CD14-positive monocyte (primary cell): Measurements from ENCODE around the gene HCFC2. TPM values are rescaled to one million over a fixed set of nuclear protein-coding genes. Genes with fewer than 3 reads are reported as not detected.

Experiments
- DNase-seq, 3 donors: peaks; one replicate each; pipeline ENCODE4 v3.0.0-alpha.2; 2011 to 2022
- H2AFZ ChIP-seq: 2 replicates; pipeline ENCODE4 v1.6.0; 2012; ENCODE audit warnings: mild to moderate bottlenecking, low read depth, low read length, inconsistent platforms; ENCODE audit not compliant: insufficient read depth, poor library complexity, severe bottlenecking
- H3K27ac ChIP-seq, 2 donors: 1 replicate in 1 of 2; 2 replicates in 1 of 2; pipeline ENCODE4 v1.5.1; 2012 to 2013; ENCODE audit warnings: low read length in 2 of 2, control low read depth in 1 of 2, inconsistent platforms in 1 of 2, low read depth in 1 of 2, mild to moderate bottlenecking in 1 of 2
- H3K27me3 ChIP-seq, 2 donors: one replicate each; pipeline versions ENCODE4 v1.6.0 to v1.6.1; 2011 to 2013; ENCODE audit warnings: low read length in 2 of 2; ENCODE audit not compliant: control insufficient read depth in 2 of 2, insufficient read depth in 2 of 2
- H3K36me3 ChIP-seq, 2 donors: replicated peaks in 1 of 2; 1 replicate in 1 of 2; 2 replicates in 1 of 2; pipeline versions ENCODE4 v1.5.1 to v1.6.1; 2012 to 2013; ENCODE audit warnings: low read length in 2 of 2, control low read depth in 1 of 2, inconsistent platforms in 1 of 2, mild to moderate bottlenecking in 1 of 2; ENCODE audit not compliant: insufficient read depth in 2 of 2, control insufficient read depth in 1 of 2
- H3K4me1 ChIP-seq, 2 donors: 1 replicate in 1 of 2; 2 replicates in 1 of 2; pipeline versions ENCODE4 v1.5.1 to v1.6.1; 2012 to 2013; ENCODE audit warnings: low read length in 2 of 2, control low read depth in 1 of 2, inconsistent platforms in 1 of 2, mild to moderate bottlenecking in 1 of 2, moderate library complexity in 1 of 2; ENCODE audit not compliant: insufficient read depth in 2 of 2, control insufficient read depth in 1 of 2
- H3K4me2 ChIP-seq: replicated peaks from 2 replicates; pipeline ENCODE3; 2012; ENCODE audit warnings: low read length, moderate library complexity, mild to moderate bottlenecking; ENCODE audit not compliant: poor library complexity, severe bottlenecking; ENCODE audit errors: extremely low read depth
- H3K4me3 ChIP-seq, 3 experiments: fragments of 200-600 bp in 1 of 3; sonication (generic) in 1 of 3; replicated peaks in 1 of 3; 1 replicate in 2 of 3; 2 replicates in 1 of 3; pipeline ENCODE4 v1.5.1; 2011 to 2013; ENCODE audit warnings: low read length in 3 of 3, mild to moderate bottlenecking in 3 of 3, control low read depth in 2 of 3, low read depth in 2 of 3, inconsistent platforms in 1 of 3, moderate library complexity in 1 of 3
- H3K79me2 ChIP-seq: 2 replicates; pipeline ENCODE4 v1.6.0; 2012; ENCODE audit warnings: mild to moderate bottlenecking, control low read depth, inconsistent platforms, low read length, moderate library complexity; ENCODE audit not compliant: insufficient read depth
- H3K9ac ChIP-seq: 2 replicates; pipeline ENCODE4 v1.6.0; 2017; ENCODE audit warnings: low read length, mild to moderate bottlenecking; ENCODE audit not compliant: insufficient read depth, poor library complexity, severe bottlenecking
- H3K9me3 ChIP-seq, 2 donors: replicated peaks in 1 of 2; 1 replicate in 1 of 2; 2 replicates in 1 of 2; pipeline versions ENCODE4 v1.5.1 to v1.6.1; 2012 to 2013; ENCODE audit warnings: low read length in 2 of 2, control low read depth in 1 of 2; ENCODE audit not compliant: control insufficient read depth in 1 of 2, insufficient read depth in 1 of 2
- H4K20me1 ChIP-seq: 2 replicates; pipeline ENCODE4 v1.6.0; 2012; ENCODE audit warnings: mild to moderate bottlenecking, low read length, control low read depth, moderate library complexity; ENCODE audit not compliant: insufficient read depth
- H3K27ac Mint-ChIP-seq, 7 donors: one replicate each; pipeline ENCODE4 v1.8.0; 2020; ENCODE audit warnings: mild to moderate bottlenecking in 7 of 7, mixed read lengths in 7 of 7, moderate library complexity in 6 of 7, inconsistent platforms in 2 of 7
- H3K27me3 Mint-ChIP-seq, 3 donors: one replicate each; pipeline ENCODE4 v1.8.0; 2021 to 2022; ENCODE audit warnings: low read depth in 3 of 3, mild to moderate bottlenecking in 3 of 3, mixed read lengths in 3 of 3, moderate library complexity in 3 of 3, inconsistent platforms in 1 of 3
- H3K36me3 Mint-ChIP-seq, 2 donors: one replicate each; pipeline ENCODE4 v1.8.0; 2020; ENCODE audit warnings: mixed read lengths in 2 of 2, inconsistent platforms in 1 of 2, mild to moderate bottlenecking in 1 of 2
- H3K4me1 Mint-ChIP-seq: one replicate; pipeline ENCODE4 v1.8.0; 2020; ENCODE audit warnings: mild to moderate bottlenecking, mixed read lengths
- H3K4me3 Mint-ChIP-seq, 2 donors: one replicate each; pipeline ENCODE4 v1.8.0; 2020; ENCODE audit warnings: mild to moderate bottlenecking in 2 of 2, mixed read lengths in 2 of 2, moderate library complexity in 1 of 2
- H3K9me3 Mint-ChIP-seq, 7 donors: one replicate each; pipeline ENCODE4 v1.8.0; 2020 to 2022; ENCODE audit warnings: mixed read lengths in 7 of 7, mild to moderate bottlenecking in 6 of 7, moderate library complexity in 6 of 7, inconsistent platforms in 2 of 7
- CTCF ChIP-seq: fragments of 200-600 bp; IDR thresholded peaks from one replicate; pipeline ENCODE4 v1.8.0; 2022; ENCODE audit warnings: antibody characterized with exemption, mild to moderate bottlenecking
- WGBS: methylation state at CpG from one replicate; pipeline ENCODE4 v1.1.5; 2013; ENCODE audit warnings: missing lambda C conversion rate; ENCODE audit not compliant: insufficient coverage; 5-methylcytosine and 5-hydroxymethylcytosine counted together
- intact Hi-C, 2 donors: fragments of 100-400 bp; cut with micrococcal nuclease; formaldehyde crosslinking; loops; one replicate each; pipeline versions ENCODE4 v1.15.0 to v1.15.1; 2023
- polyA plus RNA-seq, 3 donors: library from polyadenylated mRNA; depleted of rRNA in 1 of 3; unstranded in 2 of 3; stranded (reverse) in 1 of 3; fragments of 300-500 nt in 2 of 3; fragments of >200 nt in 1 of 3; fragmentation: Illumina TruSeq in 2 of 3; gene quantifications; 1 replicate in 2 of 3; 2 replicates in 1 of 3; pipeline ENCODE4 v1.2.3, GENCODE V29; 2012 to 2021

Gene HCFC2
- polyA plus RNA-seq, 3 donors: 3.3 to 8.7 (median 4.3) TPM

GRCh38 chr12:104097954-104098353 is 33.6 kb downstream of the HCFC2 start:
- H3K36me3 Mint-ChIP-seq: peaks cover 69 to 84% of the 10 kb centered on the region in 2 donors
- H3K4me3 Mint-ChIP-seq: no peak overlapping the region
- H3K9me3 ChIP-seq: no peaks in the 10 kb centered on the region
- H3K4me2 ChIP-seq: no peak overlapping the region
- no peak overlapping the region for H3K27ac Mint-ChIP-seq
- H3K79me2 ChIP-seq: no peaks in the 10 kb centered on the region
- TF ChIP-seq CTCF: no peak
- H3K36me3 ChIP-seq: peaks cover 91 to 99% of the 10 kb centered on the region in 2 donors
- no peaks in the 10 kb centered on the region for H3K4me1 Mint-ChIP-seq
- H3K4me3 ChIP-seq: no peak overlapping the region
- no CpG with 5 or more reads among the region's 2 CpGs for WGBS
- intact Hi-C loops: no loop called here
- H3K27me3 ChIP-seq: no peaks in the 10 kb centered on the region
- H3K9me3 Mint-ChIP-seq: no peaks in the 10 kb centered on the region
- DNase-seq: no peak
- no peak overlapping the region for H2AFZ ChIP-seq
- no peak overlapping the region for H3K27ac ChIP-seq
- no peak overlapping the region for H3K9ac ChIP-seq
- no peaks in the 10 kb centered on the region for H3K4me1 ChIP-seq
- no peaks in the 10 kb centered on the region for H4K20me1 ChIP-seq
- no peaks in the 10 kb centered on the region for H3K27me3 Mint-ChIP-seq

GRCh38 chr12:104105461-104105860 is 41.1 kb downstream of the HCFC2 start:
- no peak overlapping the region for H3K4me3 ChIP-seq
- DNase-seq: no peak
- H3K9ac ChIP-seq: no peak overlapping the region
- no peaks in the 10 kb centered on the region for H3K4me1 ChIP-seq
- no peak for TF ChIP-seq CTCF
- H3K9me3 Mint-ChIP-seq: no peaks in the 10 kb centered on the region
- H2AFZ ChIP-seq: no peak overlapping the region
- no peak overlapping the region for H3K27ac Mint-ChIP-seq
- H3K4me1 Mint-ChIP-seq: peaks cover 10% of the 10 kb centered on the region
- H3K36me3 ChIP-seq: peaks cover 25 to 59% of the 10 kb centered on the region in 2 donors
- H3K27me3 Mint-ChIP-seq: no peaks in the 10 kb centered on the region
- no peaks in the 10 kb centered on the region for H3K79me2 ChIP-seq
- H3K4me2 ChIP-seq: no peak overlapping the region
- H3K9me3 ChIP-seq: no peaks in the 10 kb centered on the region
- H3K36me3 Mint-ChIP-seq: peaks cover 31 to 42% of the 10 kb centered on the region in 2 donors
- intact Hi-C loops: loop anchor here in 1 of 2 donors (5.0 to 10.0 kb wide), 2 partner anchors 43 to 221 kb away; partner anchors contain the start of gene HCFC2
- peaks cover 3% of the 10 kb centered on the region for H4K20me1 ChIP-seq
- H3K27ac ChIP-seq: no peak overlapping the region
- no peak overlapping the region for H3K4me3 Mint-ChIP-seq
- no peaks in the 10 kb centered on the region for H3K27me3 ChIP-seq
